ENCODE data around the gene TTC39A.
"Not testable (repeated sequence)": the region's sequence is repeated elsewhere in the genome, so short reads cannot be mapped to it uniquely, and the experiment has no call there.

TTC39A gene

DNA sequence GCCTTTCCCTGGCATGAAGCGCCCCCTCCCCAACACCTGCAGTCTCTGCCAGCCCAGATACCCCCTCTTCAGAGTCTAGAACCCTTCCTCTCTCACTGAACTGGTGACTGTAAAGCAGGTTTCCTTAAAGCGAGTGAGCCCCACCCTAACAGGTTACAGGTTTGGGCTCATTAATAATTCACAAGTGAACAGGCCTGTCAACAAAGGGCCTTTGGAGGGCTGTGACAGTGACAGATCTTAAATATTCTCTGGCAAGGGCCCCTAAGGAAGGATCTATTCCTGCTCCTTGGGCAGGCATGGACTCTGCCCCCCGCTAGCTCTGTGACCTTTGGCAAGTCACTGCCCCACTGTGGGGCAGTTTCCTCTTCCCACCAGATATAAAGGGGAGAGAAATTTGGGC, 5.6 kb upstream of the TTC39A start:
- DNase-seq, result no peak

DNA sequence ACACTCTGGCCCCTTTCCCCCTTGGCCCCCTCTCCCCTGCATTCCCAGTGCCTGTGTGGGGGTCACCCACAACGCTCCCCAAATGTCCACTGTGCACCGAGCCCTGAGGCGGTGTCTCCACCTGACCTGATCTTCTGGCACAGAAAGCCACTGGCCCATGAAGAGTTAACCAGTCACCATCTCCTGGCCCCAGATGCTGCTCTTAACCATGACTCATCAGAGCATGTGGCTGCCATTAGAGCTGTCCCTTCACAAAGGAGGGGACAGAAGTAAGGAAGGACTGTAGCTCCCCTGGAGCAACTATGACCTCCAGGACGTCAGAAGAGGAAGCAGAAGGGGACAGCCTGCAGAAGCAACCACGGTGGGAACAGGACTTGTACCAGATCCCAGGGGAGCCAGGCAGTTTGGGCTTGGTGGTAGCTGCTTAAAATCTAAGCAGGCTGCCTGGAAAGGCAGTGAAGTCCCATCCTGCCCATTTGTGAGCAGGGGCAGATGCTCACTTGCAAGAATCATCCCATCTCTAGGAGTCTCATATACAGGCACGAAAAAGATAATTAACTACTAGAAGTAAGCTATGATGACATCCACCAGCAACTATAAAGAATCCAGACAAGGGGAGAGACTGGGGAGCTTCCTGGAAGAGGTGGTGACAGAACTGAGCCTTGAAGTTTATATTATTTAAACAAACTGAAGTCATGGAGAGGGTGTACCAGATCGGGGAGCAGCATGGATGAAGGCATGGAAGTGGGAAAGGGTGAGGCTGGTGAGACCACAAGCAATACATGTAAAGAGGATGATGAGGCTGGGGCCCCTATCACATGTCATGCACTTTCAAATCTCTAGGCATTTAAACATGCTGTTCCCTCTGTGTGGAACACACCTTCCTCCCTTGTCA, 1.1 kb upstream of the TTC39A start:
- no peak for DNase-seq

DNA sequence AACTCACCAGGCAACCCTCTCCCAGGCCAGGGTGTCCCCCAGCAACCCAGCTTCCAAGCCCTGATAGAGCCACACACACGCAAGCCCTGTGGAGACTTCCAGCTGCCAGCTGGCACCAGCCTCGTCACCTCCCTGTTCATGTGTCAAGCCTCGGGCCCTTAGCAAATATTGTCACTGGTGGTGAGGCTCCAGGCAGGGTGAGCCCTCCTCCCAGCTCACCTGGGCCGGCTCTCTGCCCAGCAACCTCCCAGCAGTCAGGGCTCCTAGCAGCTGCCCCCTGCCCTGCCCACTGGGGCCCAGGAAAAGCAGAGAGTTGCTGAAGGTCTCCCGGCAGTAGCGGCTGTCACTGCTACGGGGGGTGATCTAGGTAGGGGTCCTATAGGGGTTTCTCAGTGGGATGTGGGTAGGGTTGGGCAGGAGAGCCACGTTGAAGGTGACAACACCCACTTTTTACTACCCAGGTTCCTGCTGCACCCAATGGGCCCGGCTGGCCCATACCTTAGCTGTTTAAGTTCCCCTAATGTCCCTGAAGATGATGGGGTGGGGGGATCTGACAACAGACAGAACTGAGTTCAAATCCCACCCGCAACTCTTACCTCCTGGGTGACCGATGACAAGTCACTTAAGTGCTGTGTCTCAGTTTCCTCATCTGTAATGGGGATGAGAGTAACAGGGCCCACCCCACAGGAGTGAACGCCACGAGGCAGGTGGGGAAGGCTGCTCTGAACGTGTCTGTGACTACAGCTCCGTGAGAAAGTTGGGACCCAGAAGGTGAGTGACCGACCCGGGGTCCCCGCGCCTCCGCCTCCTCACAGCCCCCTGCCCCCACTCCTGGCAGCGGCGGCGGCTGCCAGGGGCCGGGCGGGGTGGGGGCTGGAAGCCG, 678 bp downstream of the TTC39A start:
- no peak for DNase-seq

DNA sequence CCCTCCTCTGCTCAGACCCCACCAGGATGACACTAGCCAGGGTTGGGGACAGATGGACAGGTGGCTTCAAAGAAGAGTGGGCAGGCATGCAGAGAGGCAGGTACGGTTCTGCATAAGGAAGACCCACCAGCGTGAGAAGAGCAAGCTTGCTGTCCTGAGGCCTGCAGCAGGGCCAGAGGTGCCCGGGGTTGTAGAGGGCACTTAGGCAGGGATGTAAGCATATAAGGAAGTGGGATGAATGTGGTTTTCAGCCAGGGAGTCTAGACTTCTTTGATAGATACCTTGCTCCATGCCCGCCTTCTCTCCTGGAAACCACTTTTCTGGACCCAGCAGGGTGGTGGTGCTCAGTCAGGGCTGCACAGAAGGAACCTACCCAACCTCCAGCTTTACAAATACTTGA, 1.4 kb downstream of the TTC39A start:
- DNase-seq, result no peak

DNA sequence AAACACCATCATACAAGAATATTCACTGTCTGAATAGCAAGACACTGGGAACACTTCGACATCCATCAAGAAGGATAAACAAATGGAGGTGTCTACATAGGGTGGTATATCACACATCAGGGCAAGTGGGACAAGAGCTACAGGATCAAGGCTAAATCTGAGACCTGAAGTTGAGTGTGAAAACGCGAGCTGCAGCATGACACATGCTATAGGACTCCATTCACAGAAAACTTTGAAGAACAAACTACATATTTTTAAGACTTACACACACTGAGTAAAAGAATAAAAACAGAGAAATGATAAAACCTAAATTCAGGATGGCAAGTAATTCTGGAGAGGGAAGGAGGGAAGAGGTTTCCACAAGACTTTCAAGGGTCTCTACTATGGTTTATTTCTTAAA, 2.1 kb downstream of the TTC39A start:
- no peak for DNase-seq

DNA sequence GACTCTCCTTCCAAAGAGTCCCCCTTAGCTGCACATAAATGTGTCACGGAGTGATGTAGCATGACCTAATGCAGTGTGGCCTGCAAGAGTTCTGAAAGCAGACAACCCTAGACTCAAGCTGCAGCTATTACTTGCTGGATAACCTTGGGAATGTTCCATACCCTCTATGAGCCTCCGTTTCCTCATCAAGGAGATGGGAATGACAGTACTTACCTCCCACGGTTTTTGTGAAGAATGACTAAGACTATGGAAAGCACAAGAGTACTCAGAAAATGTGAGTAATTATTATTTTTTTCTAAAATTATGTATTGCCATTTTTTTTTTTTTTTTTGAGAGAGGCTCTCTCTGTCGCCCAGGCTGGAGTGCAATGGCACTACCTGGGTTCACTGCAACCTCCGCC, 3.0 kb downstream of the TTC39A start:
- DNase-seq, result no peak

DNA sequence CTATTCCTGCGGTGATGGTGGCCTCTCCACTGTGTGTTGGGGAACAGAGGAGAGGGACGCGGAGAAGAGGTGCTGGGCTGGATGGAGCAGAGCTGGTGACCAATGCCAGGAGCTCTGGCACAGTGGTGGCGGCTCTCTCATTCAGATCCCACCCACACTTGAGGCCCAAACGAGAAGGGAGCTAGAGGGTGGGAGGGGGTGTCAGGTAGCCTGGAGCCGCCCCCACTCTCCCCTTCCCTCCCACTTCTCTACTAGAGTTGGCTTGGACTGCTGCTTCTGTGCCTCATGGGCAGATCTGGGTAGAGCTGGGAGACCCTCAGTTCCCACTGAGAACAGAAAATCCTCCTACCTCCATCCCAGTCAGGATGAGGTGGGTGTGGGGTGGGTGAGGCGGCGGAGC, 3.5 kb downstream of the TTC39A start:
- no peak for DNase-seq

DNA sequence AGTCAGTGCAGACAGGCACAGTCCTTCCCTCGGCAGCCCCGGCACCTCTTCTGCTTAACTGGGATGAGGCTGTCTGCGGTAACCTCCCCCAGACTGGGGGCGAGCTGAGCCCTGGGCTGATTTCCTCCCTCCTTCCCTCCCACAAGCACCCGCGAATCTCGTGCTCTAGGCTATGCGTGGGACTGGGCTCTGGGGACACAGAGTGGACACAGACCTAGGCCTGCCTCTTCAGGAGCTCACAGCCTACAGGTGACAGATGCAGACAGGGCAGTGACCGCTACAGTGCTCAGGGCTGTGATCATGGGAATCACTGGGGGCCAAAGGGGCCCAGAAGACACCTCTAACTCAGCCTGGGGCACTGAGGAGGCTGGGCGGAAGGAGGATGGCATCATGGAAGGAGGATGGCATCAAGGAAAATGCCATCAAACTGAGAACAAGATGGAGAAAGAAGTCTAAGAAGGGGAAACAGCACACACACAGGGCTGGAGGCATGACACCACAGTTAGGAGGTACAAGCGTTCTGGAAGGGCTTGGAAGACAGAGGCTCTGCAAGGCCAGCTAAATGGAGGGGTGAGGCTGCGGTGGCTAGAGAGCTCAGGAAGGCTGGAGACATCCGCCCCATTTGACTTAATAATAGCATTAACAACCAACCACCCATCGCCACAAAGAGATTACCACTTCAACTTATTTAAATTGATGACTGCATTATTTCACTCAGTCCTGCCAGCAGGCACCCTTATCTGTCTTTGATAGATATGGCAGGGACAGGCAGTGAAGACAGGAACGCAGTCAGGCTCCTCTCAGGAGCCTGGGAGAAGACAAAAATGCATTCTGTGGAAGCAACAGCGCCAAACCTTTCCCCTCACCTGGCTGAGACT, 4.2 kb downstream of the TTC39A start:
- DNase-seq, result no peak

DNA sequence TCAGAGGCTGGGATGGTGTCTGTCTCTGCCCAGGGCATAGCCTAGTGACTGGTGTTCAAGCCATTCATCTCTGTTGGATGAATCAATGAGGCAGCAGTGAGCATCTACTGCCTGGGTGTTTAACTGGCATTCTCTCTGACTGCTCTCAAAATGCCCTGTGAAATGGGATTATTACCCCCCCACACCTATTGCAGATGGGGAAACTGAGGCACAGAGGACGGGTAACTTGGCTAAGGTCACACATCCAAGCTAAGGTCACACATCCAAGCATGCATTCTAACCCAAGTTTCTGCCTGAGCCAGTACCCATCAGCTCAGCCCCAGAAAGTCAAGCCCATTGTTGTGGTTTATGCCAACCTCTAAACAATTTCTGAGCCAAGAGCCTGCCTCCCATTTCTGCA, 5.0 kb downstream of the TTC39A start:
- no peak for DNase-seq

DNA sequence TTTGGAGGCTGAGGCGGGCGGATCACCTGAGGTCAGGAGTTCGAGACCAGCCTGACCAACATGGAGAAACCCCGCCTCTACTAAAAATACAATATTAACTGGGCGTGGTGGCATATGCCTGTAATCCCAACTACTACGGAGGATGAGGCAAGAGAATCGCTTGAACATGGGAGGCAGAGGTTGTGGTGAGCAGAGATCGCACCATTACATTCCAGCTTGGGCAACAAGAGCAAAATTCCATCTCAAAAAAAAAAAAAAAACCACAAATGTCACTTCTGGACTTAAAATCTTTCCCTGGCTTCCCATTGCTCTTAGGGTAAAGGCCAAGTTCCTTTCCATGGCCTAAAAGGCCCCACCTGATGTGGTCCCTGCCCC, 5.4 kb downstream of the TTC39A start:
- DNase-seq, result not testable (repeated sequence)

DNA sequence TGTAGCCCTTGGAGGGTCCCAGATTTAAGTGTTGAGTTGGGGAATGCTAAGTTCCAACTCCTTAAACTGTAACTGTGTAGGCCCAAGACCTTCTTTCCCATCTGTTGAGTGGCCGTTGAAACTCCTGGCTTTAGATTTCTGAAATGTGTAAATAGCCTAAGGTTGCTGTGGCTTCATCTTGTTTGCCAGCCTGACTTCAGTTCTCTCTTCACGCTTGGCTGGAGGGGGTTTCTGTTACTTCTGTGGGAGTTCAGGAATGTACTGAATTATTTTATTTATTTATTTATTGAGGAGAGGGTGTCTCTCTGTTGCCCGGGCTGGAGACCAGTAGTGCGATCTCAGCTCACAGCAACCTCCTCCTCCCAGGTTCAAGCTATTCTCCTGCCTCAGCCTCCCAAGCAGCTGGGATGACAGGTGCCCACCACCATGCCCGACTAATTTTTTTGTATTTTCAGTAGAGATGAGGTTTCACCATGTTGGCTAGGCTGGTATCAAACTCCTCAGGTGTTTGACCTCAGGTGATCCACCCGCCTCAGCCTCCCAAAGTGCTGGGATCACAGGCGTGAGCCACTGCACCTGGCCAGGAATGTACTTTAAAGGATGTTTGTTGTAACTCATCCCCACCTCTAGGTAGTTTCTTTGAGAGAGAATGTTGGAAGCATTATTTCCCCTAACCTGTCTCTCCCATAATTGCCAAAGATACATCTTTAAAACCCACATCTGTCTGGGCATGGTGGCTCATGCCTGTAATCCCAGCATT, 5.9 kb downstream of the TTC39A start:
- no peak for DNase-seq

DNA sequence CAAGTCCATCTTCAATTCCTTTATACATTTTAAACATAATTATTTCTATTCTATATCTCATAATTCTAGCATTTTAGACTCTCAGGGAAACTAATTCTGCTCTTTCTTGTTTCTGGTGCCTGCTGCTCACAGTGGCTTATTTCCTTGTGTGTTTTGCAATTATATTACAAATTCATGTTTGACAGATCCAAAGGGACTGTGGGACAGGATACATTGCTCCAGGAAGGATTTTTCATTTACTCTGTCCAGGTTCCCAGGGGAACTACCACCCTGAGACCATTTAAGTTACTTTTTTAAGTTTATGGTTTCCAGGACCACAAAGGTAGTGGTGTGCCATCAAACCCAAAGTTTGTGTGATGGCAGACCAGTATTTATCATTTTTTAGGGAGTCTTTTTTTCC, 6.6 kb downstream of the TTC39A start:
- no peak for DNase-seq

DNA sequence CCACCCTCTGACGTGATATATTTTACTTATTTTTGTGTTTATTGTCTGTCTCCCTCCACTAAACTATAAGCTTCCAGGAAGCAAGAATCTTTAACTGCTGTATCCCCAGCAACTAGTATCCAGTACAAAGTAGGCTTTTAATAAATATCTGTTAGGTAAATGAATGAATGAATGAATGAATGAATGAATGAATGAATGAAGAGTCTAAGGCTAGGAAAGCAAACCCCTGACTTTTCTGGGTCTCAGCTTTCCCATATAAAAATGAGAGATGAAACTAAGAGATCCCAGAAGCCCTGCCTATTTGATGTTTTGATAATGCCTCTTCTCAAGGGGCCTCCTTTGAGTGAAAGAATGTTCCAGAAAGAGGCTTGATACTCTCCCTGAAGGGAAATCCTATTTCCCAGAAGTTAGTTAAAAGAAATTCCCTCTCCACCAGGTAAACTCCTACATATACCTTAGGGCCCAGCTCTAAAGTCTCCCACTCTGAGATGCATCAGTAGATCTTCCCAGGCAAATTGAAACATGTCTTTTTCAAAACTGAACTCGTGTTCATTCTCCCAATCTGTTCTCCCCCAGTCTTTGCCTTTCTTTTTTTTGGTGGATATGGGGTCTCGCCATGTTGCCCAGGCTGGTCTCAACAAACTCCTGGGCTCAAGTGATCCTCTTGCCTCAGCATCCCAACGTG, 7.8 kb downstream of the TTC39A start:
- no peak for DNase-seq

DNA sequence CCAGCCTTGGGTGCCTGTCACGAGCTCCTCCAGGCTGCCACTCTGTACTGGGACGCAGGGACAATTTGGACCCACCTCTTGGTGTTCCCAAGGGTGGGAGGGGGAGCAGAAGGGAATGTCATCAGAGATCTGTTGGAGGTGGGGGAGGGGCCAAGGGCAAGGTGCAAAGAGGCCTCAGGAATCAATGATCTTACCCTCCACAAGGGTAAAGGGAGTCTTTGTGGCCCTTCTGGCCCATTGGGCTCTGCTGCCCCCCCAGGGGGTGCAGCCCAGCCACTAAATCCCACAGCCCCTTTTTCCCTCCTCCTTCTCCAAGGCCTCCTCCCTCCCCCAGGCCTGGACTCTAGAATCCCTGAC, 8.5 kb downstream of the TTC39A start:
- no peak for DNase-seq

DNA sequence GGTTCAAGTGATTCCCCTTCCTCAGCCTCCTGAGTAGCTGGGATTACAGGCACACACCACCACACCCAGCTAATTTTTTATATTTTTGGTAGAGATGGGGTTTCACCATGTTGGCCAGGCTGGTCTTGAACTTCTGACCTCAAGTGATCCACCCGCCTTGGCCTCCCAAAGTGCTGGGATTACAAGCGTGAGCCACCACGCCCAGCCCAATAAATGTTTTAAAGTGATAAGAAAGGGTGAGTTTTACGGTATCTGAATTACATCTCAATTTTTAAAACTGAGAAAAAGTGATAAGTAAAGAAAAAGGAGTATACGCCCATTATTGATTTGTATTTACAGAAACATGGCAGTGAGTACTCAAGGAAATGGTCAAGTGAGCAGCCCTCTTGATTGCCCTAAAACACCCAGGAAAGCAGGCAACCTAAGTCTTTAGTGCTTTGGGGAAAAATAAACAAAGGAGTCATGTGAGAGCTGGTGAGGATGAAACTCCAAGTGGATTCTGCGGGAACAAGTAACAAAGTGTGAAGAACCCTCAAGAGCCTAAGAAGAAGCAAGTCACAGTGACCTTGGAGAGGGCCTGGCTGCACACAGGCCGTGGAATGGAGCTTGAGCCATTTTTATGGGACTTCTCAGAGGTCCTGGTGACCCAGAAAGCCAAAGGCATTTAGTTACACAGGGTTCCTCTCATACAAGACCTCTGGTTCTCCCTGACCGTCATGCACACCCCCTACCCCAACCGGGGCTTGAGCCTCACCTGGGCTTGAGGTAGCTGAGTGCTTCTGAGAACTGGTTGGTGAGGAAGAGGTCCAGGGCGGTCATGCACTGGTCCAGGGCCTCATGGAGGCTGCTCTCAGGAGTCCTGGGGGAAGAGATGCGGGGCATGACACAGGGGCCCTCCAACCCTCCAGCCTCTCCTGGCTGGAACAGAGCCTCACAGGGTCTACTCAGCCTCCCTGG, 9.1 kb downstream of the TTC39A start:
- no peak for DNase-seq

DNA sequence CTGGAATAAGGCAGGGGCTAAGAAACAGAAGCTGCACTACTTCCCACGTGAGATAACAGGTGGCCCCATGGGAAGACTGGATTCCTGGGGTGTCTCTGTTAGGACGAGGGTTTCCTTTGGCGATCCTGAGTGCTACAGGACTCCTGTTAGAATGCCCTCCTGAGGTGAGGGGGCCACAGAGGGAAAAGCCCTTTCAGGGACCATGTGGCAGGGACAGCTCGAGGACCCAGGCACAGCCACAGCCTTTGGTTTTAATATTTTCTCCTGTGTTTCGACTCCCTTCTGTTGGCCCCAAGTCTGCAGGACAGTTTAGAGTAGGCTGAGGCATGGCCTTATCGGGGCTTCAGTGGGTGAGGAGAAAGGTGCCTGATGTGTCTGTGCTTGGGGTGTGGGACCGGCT, 12.6 kb downstream of the TTC39A start:
- DNase-seq, result no peak

DNA sequence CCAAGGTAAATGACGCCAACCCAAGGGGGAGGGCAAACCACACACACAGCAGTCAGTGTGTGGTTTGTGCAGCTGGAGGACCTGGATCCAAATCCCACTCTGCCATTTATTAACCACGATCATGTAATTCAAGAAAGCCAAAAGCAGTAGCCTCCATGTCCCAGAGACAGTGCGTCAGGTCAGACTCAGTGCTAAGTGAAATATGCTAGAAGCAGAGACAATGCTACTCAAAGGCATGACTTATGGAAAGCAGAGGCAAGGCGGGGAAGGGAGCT, 13.6 kb downstream of the TTC39A start:
- no peak for DNase-seq

DNA sequence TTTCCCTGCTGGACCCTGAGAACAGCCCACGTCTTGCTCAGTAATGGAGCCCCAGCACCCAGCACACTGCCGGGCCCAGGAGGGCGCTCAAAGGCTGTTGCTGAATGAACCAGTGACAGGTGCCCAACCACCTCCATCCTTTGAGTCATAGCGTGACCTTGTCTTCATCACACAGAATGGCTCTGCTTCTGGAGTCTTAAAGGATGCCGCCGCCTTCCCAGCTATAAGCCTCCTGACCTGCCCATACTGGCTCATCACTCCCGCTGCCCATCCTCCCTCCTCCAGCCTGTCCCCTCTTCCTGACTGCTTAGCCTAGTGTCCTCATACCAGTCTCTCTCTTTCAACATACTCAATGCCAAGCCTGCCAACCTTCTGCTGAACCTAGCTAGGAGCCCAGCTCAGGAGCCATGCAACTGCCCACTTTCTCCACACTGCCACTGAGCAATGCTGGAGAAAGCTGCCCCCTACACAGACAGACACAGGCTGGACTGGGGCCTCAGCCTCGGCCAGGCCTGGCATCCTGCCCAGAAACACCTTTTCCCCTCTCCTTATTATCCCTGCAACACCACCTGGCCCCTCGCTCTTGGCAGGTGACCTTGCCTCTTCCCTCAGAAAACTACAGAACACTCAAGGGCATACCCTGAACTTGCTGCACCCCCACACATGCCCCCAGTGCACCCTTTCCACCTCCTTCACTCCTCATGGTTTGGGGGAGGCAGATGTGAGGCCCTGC, 14.1 kb downstream of the TTC39A start:
- DNase-seq, result peak; percentile 32

DNA sequence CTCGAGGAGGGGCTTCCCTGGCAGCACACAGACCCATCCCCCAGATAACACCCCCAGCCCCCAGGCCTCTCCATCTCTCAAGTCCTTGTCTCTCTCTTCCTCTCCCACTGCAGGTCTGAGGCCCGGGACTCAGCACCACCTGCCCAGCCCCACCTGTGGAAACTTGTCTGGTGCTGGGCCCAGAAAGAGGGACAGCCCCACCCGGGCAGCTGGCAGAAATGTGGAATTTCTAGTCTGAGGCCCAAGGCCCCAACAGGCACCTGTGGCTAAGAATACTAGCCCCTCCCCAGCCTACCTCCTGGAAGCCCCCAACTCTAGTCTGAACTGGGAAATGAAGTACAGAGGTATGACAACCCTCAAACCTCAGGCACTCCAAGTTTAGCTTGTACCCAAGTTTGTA, 15.4 kb downstream of the TTC39A start:
- no peak for DNase-seq
